ENCODE results near the gene AGMO. TPM values are rescaled to one million over a fixed set of nuclear protein-coding genes. Genes with fewer than 3 reads are reported as not detected.

Gene AGMO
- total RNA-seq: 0.26 TPM in 1 of 2 replicates, not detected in the other

GRCh38 chr7:15561835-15562234, at the start of gene AGMO:
Gene AGMO, minus strand, starts transcription at chr7:15562015.

Other genes starting within 250 kb of the AGMO start
- 10.3 and 17.0 TPM in 2 replicates for gene MEOX2, start 124.7 kb upstream of the AGMO start, total RNA-seq